GM21786 (cell line): ENCODE measurements around the gene ELMO1.
"Not testable (repeated sequence)": the region's sequence is repeated elsewhere in the genome, so short reads cannot be mapped to it uniquely, and the experiment has no call there.

Experiments
- ATAC-seq: cut with Tn5 transposase; IDR thresholded peaks from one replicate; pipeline ENCODE4 v1.9.1; 2021; ENCODE audit not compliant: unreplicated experiment

The ELMO1 gene

GRCh38 chr7:37149051-37149772 lies 299.5 kb downstream of the ELMO1 start:
- ATAC-seq: peak; percentile 63

GRCh38 chr7:37145682-37146081 lies 303.0 kb downstream of the ELMO1 start:
- no peak for ATAC-seq

GRCh38 chr7:37144423-37144822 lies 304.2 kb downstream of the ELMO1 start:
- ATAC-seq: no peak

DNA sequence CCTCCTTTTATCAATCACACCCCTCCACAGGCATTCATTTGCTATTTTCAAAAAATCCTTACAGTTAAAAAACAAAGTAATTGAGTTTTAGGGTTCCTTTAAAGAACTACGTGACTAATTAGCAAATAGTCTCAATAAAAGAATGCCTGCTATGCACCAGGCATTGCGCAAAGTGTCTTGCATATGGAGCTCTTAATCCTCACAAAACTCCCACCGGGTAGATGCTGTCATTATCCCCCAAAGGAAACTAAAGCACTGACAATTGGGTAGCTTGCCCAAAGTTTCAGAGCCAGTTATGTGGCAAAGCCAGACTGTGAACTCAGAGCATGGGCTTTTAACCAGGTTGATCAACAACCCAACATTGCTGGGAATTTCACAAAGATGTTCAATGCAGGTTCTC lies 305.7 kb downstream of the ELMO1 start:
- ATAC-seq: no peak

- ATAC-seq: no peak
Observed at GRCh38 chr7:37141742-37142141, 306.9 kb downstream of the ELMO1 start.

DNA sequence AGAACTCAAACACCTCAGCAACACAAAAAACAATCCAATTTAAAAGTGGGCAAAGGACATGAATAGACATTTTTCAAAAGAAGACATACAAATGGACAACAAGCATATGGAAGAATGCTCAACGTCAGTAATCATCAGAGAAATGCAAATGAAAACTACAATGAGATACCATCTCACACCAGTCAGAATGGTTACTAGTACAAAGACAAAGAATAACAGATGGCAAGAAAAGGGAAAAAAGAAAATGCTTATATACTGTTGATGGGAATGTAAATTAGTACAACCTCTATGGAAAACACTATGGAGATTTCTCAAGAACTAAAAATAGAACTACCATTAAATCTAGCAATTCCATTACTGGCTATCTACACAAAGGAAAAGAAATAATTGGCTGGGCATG lies 314.8 kb downstream of the ELMO1 start:
- not testable (repeated sequence) for ATAC-seq

DNA sequence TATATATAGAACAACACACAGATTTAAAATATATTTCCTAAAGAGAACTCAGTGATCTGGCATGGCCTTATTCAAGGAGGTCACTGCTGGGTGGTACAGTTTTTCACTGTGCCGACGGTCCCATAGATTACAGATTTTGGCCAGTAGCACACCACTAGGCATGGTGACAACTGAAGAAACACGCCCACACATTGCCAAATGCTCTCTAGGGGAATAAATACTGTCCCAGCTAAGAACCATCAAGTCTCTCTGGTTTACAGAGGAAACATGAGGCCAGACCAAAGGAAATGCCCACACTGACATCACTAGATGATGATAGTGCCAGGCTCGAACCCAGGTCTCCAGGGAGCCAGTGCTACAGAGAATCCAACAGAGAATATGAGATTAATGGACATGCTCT lies 316.8 kb downstream of the ELMO1 start:
- ATAC-seq: no peak

- no peak for ATAC-seq
Observed at GRCh38 chr7:37129035-37129425, 319.6 kb downstream of the ELMO1 start.

DNA sequence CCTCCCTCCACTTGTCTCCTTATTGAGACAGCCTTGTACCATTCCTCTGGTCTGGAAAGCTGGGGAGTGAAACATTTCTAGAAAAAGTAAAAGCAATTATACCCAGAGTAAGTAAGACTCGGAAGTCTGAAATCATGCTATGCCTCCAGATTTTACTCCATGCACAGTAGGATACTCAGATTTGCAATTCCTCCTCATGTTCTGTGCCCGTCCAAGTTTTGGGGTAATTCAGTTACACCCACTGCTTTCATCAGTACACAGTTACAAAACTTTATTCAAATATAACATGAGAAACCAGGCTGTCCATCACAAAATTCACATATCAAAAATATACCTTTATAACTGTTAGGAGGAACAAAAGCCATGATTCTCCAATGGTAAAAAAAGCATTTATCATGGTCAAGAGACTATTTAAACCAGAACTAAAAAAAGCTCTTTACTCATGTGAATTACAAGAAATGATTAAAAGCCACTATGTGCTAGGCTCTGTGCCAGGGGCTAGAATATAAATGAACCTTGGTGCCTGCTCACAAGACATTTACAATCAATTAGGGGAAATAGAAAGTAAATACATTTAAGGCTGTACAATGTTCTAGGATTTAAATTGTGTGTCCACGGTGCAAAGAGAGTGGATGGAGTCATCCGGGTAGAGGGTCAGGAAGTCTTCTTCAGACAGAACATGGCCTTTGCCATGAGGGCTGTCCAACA lies 320.2 kb downstream of the ELMO1 start:
- ATAC-seq: no peak

DNA sequence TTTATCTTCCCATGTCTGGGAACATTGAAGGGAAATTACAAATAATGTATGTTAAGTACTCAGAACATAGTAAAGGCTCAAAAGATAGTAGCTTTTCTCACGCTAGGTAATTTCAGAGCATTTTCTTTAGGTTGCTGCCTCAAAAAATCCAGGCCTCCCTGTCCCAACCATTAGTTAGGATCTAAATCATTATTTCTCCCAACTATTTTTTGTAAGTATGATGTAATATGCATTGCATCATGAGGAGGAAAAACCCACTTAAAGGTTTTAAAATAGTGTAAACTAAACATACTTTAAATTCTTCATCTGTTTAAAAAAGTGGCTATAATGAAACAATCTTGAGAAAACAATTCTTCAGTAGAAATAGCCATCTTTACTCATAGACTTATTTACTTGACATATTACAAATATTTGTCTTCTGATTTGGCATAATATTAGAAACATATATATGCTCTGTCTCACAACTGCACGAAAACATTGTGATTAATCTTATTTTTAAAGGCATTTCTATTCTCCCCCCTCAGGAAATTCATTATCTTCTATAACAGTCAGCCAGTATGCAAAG lies 329.3 kb downstream of the ELMO1 start:
- ATAC-seq: no peak

GRCh38 chr7:37118004-37118403 lies 330.7 kb downstream of the ELMO1 start:
- ATAC-seq: no peak

DNA sequence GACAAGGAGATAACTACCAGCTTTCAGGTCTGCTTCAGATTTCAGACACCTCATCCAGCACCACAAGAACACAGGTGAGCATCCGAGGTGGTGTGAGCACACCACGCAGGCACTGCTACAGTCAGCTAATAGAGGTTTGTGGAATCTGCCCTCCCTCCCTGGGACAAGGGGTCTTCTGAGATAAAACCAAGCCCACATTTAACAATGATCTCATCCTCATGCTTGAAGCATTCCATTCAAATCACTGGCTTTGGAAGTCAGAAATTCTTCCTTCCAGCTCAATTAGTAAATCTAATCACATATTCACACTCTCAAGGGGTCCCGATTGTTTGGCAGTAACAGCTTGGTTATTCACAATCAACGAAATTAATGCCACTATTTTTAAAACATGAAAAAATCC lies 331.4 kb downstream of the ELMO1 start:
- no peak for ATAC-seq

DNA sequence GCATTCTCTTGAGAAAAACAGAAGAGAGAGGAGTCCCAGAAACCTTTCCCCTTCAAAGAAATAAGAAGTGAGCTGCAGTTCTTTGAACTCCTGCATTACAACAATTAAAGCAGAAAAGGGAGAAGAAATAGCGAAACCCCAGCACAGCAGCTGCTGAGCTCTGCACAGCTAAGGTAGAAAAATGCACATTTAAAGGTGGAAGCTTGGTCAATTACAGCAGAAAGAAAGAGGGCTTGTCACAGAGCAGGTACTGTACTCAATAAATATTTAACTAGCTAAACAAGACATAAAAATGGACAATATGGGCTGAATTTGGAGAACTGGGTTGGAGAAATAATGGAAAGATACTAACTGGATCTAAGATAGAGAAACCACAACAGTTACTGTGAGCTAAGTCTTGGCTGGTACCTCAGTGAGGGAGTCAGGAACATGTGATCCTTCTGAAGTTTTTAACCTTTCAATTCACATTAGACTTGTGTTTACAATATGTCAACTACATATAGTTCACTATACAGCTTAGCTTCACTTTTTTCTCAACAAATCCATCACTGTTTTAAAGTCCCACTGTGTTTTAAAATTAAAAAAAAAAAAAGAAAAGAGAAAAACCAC lies 332.5 kb downstream of the ELMO1 start:
- no peak for ATAC-seq

- ATAC-seq: no peak
Observed at GRCh38 chr7:37113661-37114355, 334.9 kb downstream of the ELMO1 start.

- ATAC-seq: no peak
Observed at GRCh38 chr7:37112876-37113275, 335.8 kb downstream of the ELMO1 start.

DNA sequence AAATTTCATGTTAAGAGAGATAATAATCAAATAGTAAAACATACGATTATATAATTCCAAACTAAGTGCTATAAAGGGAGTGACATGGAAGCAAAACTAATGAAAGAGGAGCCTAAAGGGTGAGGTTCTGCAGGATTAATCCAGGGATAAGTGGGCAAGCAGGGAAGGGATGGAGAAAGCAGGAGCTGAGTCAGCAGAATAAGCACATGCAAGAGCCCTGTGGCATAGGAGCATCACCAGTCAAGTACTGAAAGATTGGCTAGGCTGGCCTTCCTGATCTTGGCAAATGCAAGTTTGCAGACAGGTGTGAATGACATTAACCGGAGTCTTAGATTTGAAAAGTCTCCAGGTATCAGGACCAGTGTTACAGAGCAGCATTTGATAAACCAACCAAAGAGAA lies 336.4 kb downstream of the ELMO1 start:
- no peak for ATAC-seq

GRCh38 chr7:37111459-37111858 lies 337.2 kb downstream of the ELMO1 start:
- no peak for ATAC-seq

DNA sequence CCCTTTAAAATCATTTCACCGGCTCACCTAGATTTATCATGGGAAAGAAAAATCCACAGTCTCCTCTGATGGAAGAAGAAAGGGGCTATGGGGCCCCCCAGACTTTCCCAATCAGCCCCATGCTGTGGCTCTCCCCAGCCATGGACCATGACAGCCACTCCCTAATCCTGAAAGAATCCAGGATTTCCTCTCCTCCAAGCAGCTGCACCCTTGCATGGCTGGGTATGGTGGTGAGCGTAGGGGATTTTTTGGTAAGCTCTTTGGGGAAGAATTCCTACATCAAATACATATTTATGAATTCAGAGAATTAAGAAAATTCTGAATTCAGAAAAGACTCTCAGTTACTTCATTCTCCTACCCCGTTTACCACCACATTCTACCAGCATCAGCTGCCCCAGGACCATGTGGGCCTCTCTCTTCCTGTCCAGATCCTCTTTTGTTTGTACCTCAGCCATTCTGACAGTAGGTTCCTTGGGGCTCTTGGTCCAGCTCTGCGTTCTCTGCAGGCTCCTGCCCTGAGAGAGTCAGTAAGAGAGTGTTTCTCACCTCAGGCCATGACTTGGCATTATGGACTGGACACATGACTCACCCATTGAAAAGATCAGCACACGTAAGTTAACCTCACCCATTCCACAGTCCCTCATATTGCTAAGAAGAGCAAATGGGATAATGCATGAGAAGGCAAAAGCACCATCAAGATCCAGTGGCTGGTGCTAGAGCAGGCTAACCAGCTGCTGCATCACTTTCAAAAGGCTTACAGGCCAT lies 337.8 kb downstream of the ELMO1 start:
- no peak for ATAC-seq

- no peak for ATAC-seq
Observed at GRCh38 chr7:37109843-37110242, 338.8 kb downstream of the ELMO1 start.

DNA sequence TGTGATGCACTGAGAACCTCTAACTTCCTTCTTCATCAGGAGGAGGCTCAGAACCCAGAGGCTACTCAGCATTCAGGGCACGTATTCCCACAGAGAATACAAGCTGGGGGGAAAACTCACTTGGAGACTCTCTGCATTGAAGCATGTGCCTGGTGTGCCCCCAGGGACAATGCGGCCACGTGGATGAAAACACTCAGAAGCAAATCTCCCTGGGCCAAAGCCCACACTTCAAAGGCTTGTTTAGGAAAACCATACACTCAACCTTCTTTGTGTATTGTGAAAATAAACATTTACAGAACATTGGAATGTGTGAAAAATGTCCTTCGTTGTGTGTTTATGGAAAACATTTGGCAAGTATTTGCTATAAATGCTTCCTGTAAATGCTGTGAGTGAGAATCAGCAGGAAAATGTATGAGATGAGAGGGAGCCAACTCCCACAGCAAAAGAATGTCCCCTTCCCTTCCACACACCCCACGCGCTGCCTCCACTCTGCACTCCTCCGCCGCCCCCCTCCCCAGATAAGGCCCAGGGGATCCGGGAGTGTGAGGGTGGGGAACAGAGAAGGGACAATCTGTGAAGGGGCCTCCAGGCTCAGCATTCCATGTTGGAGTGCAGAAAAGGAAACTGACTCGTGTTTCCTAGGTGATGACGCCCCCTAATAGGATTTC lies 339.5 kb downstream of the ELMO1 start:
- ATAC-seq: no peak
